Tibial nerve (tissue), 4 donors: ENCODE data around the gene ASPDH. TPM values are rescaled to one million over a fixed set of nuclear protein-coding genes. Genes with fewer than 3 reads are reported as not detected.

Source experiments
- DNase-seq, 2 donors: peaks; one replicate each; pipeline ENCODE4 v3.0.0-alpha.2; 2019; ENCODE audit warnings: low spot score in 2 of 2
- H3K27ac ChIP-seq, 4 donors: fragments of 200-600 bp; sonication (generic) in 3 of 4; one replicate each; pipeline ENCODE4 v1.5.1; 2017 to 2019; ENCODE audit warnings: mild to moderate bottlenecking in 1 of 4
- H3K27me3 ChIP-seq, 2 donors: fragments of 200-600 bp; sonication (generic) in 1 of 2; one replicate each; pipeline versions ENCODE4 v1.5.1 to v1.6.0; 2017 to 2019
- H3K36me3 ChIP-seq, 3 donors: fragments of 200-600 bp; sonication (generic); one replicate each; pipeline ENCODE4 v1.5.1; 2018 to 2019
- H3K4me1 ChIP-seq, 4 donors: fragments of 200-600 bp; sonication (generic) in 3 of 4; one replicate each; pipeline ENCODE4 v1.5.1; 2017 to 2019
- H3K4me3 ChIP-seq, 4 donors: fragments of 200-600 bp; sonication (generic) in 3 of 4; one replicate each; pipeline ENCODE4 v1.5.1; 2017 to 2019; ENCODE audit warnings: mild to moderate bottlenecking in 1 of 4, moderate library complexity in 1 of 4
- H3K9me3 ChIP-seq, 4 donors: fragments of 200-600 bp; sonication (generic) in 3 of 4; one replicate each; pipeline ENCODE4 v1.5.1; 2017 to 2019
- CTCF ChIP-seq, 5 experiments: fragments of 200-600 bp in 3 of 5; fragments of 450-650 bp in 2 of 5; sonication (generic) in 3 of 5; IDR thresholded peaks; one replicate each; pipeline ENCODE4 v1.5.1; 2016 to 2019; ENCODE audit warnings: antibody characterized with exemption in 5 of 5, mild to moderate bottlenecking in 3 of 5, moderate library complexity in 2 of 5
- EP300 ChIP-seq, 2 donors: sonication (generic); formaldehyde crosslinking; IDR thresholded peaks; one replicate each; pipeline ENCODE4 v1.6.1; 2017; ENCODE audit warnings: antibody characterized with exemption in 2 of 2, mild to moderate bottlenecking in 1 of 2
- POLR2A ChIP-seq, 2 donors: fragments of 450-650 bp; IDR thresholded peaks; one replicate each; pipeline ENCODE4 v1.6.1; 2017; ENCODE audit warnings: antibody characterized with exemption in 2 of 2, mild to moderate bottlenecking in 2 of 2, moderate library complexity in 2 of 2
- WGBS, 2 donors: methylation state at CpG; one replicate each; pipeline ENCODE4 v1.1.5; 2018; 5-methylcytosine and 5-hydroxymethylcytosine counted together
- total RNA-seq, 4 donors: library from RNA; depleted of rRNA; stranded (reverse); fragments of >200 nt; gene quantifications; one replicate each; pipeline ENCODE4 v1.1.0, GENCODE V29; 2016

The ASPDH gene
- total RNA-seq, 4 donors from 2014 or later: not detected

GRCh38 chr19:50558039-50558438 is 44.3 kb upstream of the ASPDH start:
- Histone ChIP-seq H3K27me3 (peaks cover 0 to 74% of the 10 kb centered on the region in 2 donors), H3K27ac (no peak overlapping the region), H3K4me1 (peaks cover 0 to 14% (median 3%) of the 10 kb centered on the region in 4 donors), H3K4me3 (no peak overlapping the region), H3K9me3 (no peaks in the 10 kb centered on the region), H3K36me3 (no peaks in the 10 kb centered on the region)
- no peak for TF ChIP-seq CTCF (IDR thresholded peaks at IDR 0.05)
- TF ChIP-seq EP300 (IDR thresholded peaks at IDR 0.05): no peak
- no peak for TF ChIP-seq POLR2A (IDR thresholded peaks at IDR 0.05)
- no peak for DNase-seq
- 88 to 99% methylated on average over 4 of the region's 4 CpGs for WGBS, 2 donors

- peaks cover 0 to 15% (median 3%) of the 10 kb centered on the region in 4 donors for H3K4me1 ChIP-seq
- H3K9me3 ChIP-seq: no peaks in the 10 kb centered on the region
- peak overlapping the region in 1 of 4 donors; percentile 47 for H3K4me3 ChIP-seq
- TF ChIP-seq POLR2A (IDR thresholded peaks at IDR 0.05) (no peak), EP300 (IDR thresholded peaks at IDR 0.05) (no peak), CTCF (IDR thresholded peaks at IDR 0.05) (no peak)
- no peak for DNase-seq
- 20 to 21% methylated on average over 17 to 20 of the region's 20 CpGs for WGBS, 2 donors
- H3K36me3 ChIP-seq: no peaks in the 10 kb centered on the region
- H3K27ac ChIP-seq: no peak overlapping the region
- H3K27me3 ChIP-seq: peaks cover 0 to 78% of the 10 kb centered on the region in 2 donors
Observed at GRCh38 chr19:50557009-50557613, 43.4 kb upstream of the ASPDH start.

- peak; percentile 28 to 47 for DNase-seq
- 2% methylated on average over 34 to 38 of the region's 39 CpGs for WGBS, 2 donors
- Histone ChIP-seq H3K27ac (no peak overlapping the region), H3K4me3 (peak overlapping the region in 3 of 4 donors; percentile 15 to 47 (median 34)), H3K36me3 (no peaks in the 10 kb centered on the region), H3K27me3 (peaks cover 0 to 80% of the 10 kb centered on the region in 2 donors), H3K9me3 (no peaks in the 10 kb centered on the region), H3K4me1 (peaks cover 0 to 21% (median 3%) of the 10 kb centered on the region in 4 donors)
- no peak for TF ChIP-seq EP300 (IDR thresholded peaks at IDR 0.05)
- TF ChIP-seq CTCF (IDR thresholded peaks at IDR 0.05): peak; percentile 61 to 84 (median 69)
Observed at GRCh38 chr19:50556282-50557008, 42.7 kb upstream of the ASPDH start.

- no peak for DNase-seq
- peaks cover 0 to 27% (median 3%) of the 10 kb centered on the region in 4 donors for H3K4me1 ChIP-seq
- TF ChIP-seq EP300 (IDR thresholded peaks at IDR 0.05): no peak
- no peak for TF ChIP-seq CTCF (IDR thresholded peaks at IDR 0.05)
- no peak for TF ChIP-seq POLR2A (IDR thresholded peaks at IDR 0.05)
- WGBS, 2 donors: 28 to 30% methylated on average over 28 of the region's 28 CpGs
- H3K9me3 ChIP-seq: no peaks in the 10 kb centered on the region
- H3K36me3 ChIP-seq: no peaks in the 10 kb centered on the region
- peak overlapping the region in 3 of 4 donors; percentile 15 to 47 (median 34) for H3K4me3 ChIP-seq
- no peak overlapping the region for H3K27ac ChIP-seq
- peaks cover 0 to 85% of the 10 kb centered on the region in 2 donors for H3K27me3 ChIP-seq
Observed at GRCh38 chr19:50555450-50556281, 42.0 kb upstream of the ASPDH start.
